IMR-90 (cell line): ENCODE data around the gene ATG10. TPM values are rescaled to one million over a fixed set of nuclear protein-coding genes. Genes with fewer than 3 reads are reported as not detected.

Experiments
- ATAC-seq: fragments of 200-7000 bp; cut with Tn5 transposase; 2 replicates; pipeline ENCODE4 v1.9.1; 2020; ENCODE audit warnings: low read depth, mild to moderate bottlenecking, moderate library complexity
- BruUV-seq: library from RNA; stranded (reverse); fragments of 400-500 nt; replicated peaks from 2 replicates; lab custom pipeline; 2021; lab: Mats Ljungman, UMichigan
- CTCF ChIA-PET: fragments of 300-600 bp; formaldehyde crosslinking; extraction: SDS; loops from one replicate; lab custom pipeline; 2021; ENCODE audit warnings: antibody characterized with exemption; lab: Yijun Ruan, JAX
- POLR2A ChIA-PET: fragments of 300-600 bp; sonication (Branson Sonifier 250); formaldehyde crosslinking; loops from one replicate; lab custom pipeline; 2022; ENCODE audit warnings: antibody characterized with exemption; ENCODE audit not compliant: unreplicated experiment; lab: Charles Lee
- DNase-seq: peaks from one replicate; pipeline ENCODE4 v3.0.0; 2013
- H2AFZ ChIP-seq: replicated peaks from 2 replicates; pipeline ENCODE3; 2013; ENCODE audit warnings: low read length, mild to moderate bottlenecking; ENCODE audit not compliant: poor library complexity
- H2AK5ac ChIP-seq: 2 replicates; pipeline ENCODE4 v1.6.1; 2013; ENCODE audit warnings: low read depth, low read length, inconsistent platforms
- H2AK9ac ChIP-seq: replicated peaks from 2 replicates; pipeline ENCODE3; 2013; ENCODE audit warnings: mild to moderate bottlenecking, low read depth, low read length, moderate library complexity; ENCODE audit not compliant: poor library complexity
- H2BK120ac ChIP-seq: 2 replicates; pipeline ENCODE4 v1.6.1; 2013; ENCODE audit warnings: low read depth, low read length, inconsistent platforms
- H2BK15ac ChIP-seq: 3 replicates; pipeline ENCODE4 v1.6.1; 2013; ENCODE audit warnings: low read depth, low read length, inconsistent platforms
- H2BK20ac ChIP-seq: 2 replicates; pipeline ENCODE4 v1.6.1; 2013; ENCODE audit warnings: low read depth, mild to moderate bottlenecking, inconsistent platforms, low read length, moderate library complexity
- H2BK5ac ChIP-seq: 2 replicates; pipeline ENCODE4 v1.6.1; 2013; ENCODE audit warnings: mild to moderate bottlenecking, low read depth, low read length, inconsistent platforms; ENCODE audit not compliant: poor library complexity, severe bottlenecking
- H3K14ac ChIP-seq: replicated peaks from 2 replicates; pipeline ENCODE4 v1.6.1; 2013; ENCODE audit warnings: low read depth, low read length, inconsistent platforms
- H3K18ac ChIP-seq: 2 replicates; pipeline ENCODE4 v1.6.1; 2013; ENCODE audit warnings: low read depth, low read length, control low read depth
- H3K23ac ChIP-seq: 2 replicates; pipeline ENCODE4 v1.6.1; 2013; ENCODE audit warnings: low read depth, low read length, inconsistent platforms
- H3K27ac ChIP-seq: 2 replicates; pipeline ENCODE4 v1.5.1; 2013; ENCODE audit warnings: mild to moderate bottlenecking, control low read depth, low read length; ENCODE audit not compliant: insufficient read depth
- H3K27me3 ChIP-seq: 2 replicates; pipeline ENCODE4 v1.6.1; 2013; ENCODE audit warnings: low read length; ENCODE audit not compliant: control insufficient read depth, insufficient read depth
- H3K36me3 ChIP-seq: 2 replicates; pipeline ENCODE4 v1.6.1; 2013; ENCODE audit warnings: low read length, mixed read lengths; ENCODE audit not compliant: control insufficient read depth, insufficient read depth
- H3K4ac ChIP-seq: 2 replicates; pipeline ENCODE4 v1.6.1; 2013; ENCODE audit warnings: low read depth, low read length, inconsistent platforms
- H3K4me1 ChIP-seq: 2 replicates; pipeline ENCODE4 v1.6.1; 2013; ENCODE audit warnings: low read length, mixed read lengths; ENCODE audit not compliant: control insufficient read depth, insufficient read depth
- H3K4me2 ChIP-seq: 2 replicates; pipeline ENCODE4 v1.6.1; 2013; ENCODE audit warnings: low read depth, mild to moderate bottlenecking, control low read depth, low read length, moderate library complexity
- H3K4me3 ChIP-seq: 2 replicates; pipeline ENCODE4 v1.5.1; 2013; ENCODE audit warnings: low read depth, mild to moderate bottlenecking, control low read depth, low read length, moderate library complexity; ENCODE audit not compliant: insufficient read depth
- H3K56ac ChIP-seq: 2 replicates; pipeline ENCODE4 v1.6.1; 2013; ENCODE audit warnings: low read length, inconsistent platforms; ENCODE audit not compliant: insufficient read depth; ENCODE audit errors: extremely low read depth
- H3K79me1 ChIP-seq, 2 experiments: 2 replicates each; pipeline ENCODE4 v1.6.1; 2013; ENCODE audit warnings: low read length in 2 of 2, inconsistent platforms in 1 of 2, low read depth in 1 of 2
- H3K9ac ChIP-seq: 2 replicates; pipeline ENCODE4 v1.6.1; 2013; ENCODE audit warnings: low read depth, low read length, control low read depth
- H3K9me1 ChIP-seq: 2 replicates; pipeline ENCODE4 v1.6.1; 2013; ENCODE audit warnings: low read length, inconsistent platforms; ENCODE audit not compliant: insufficient read depth
- H3K9me3 ChIP-seq: 2 replicates; pipeline ENCODE4 v1.6.1; 2013; ENCODE audit warnings: low read length; ENCODE audit not compliant: control insufficient read depth, insufficient read depth
- H4K20me1 ChIP-seq: 2 replicates; pipeline ENCODE4 v1.6.1; 2013; ENCODE audit warnings: low read length, inconsistent platforms; ENCODE audit not compliant: insufficient read depth
- H4K5ac ChIP-seq: 2 replicates; pipeline ENCODE4 v1.6.1; 2013; ENCODE audit warnings: mild to moderate bottlenecking, low read depth, low read length, control low read depth
- H4K8ac ChIP-seq, 2 experiments: 2 replicates each; pipeline ENCODE4 v1.6.1; 2013; ENCODE audit warnings: low read depth in 2 of 2, low read length in 2 of 2, control low read depth in 1 of 2, inconsistent platforms in 1 of 2
- H4K91ac ChIP-seq: 2 replicates; pipeline ENCODE4 v1.6.1; 2013; ENCODE audit warnings: low read depth, low read length, inconsistent platforms; ENCODE audit not compliant: insufficient read depth
- BHLHE40 ChIP-seq: fragments of 150-350 bp; IDR thresholded peaks from 2 replicates; pipeline ENCODE4 v1.6.1; 2016; ENCODE audit warnings: mild to moderate bottlenecking, low read depth, low read length
- CEBPB ChIP-seq: IDR thresholded peaks from 2 replicates; pipeline ENCODE4 v1.6.1; 2012; ENCODE audit warnings: low read depth, low read length, improper control_type of control experiment
- CHD1 ChIP-seq: IDR thresholded peaks from 2 replicates; pipeline ENCODE4 v1.6.1; 2012; ENCODE audit warnings: low read depth, low read length, improper control_type of control experiment
- CTCF ChIP-seq: conservative IDR thresholded peaks from 2 replicates; pipeline ENCODE4 v1.5.1; 2012; ENCODE audit warnings: mild to moderate bottlenecking, low read depth, low read length, improper control_type of control experiment
- FOS ChIP-seq: fragments of 150-350 bp; IDR thresholded peaks from 2 replicates; pipeline ENCODE4 v1.6.1; 2016; ENCODE audit warnings: low read depth, low read length
- MAFK ChIP-seq: IDR thresholded peaks from 2 replicates; pipeline ENCODE4 v1.6.1; 2012; ENCODE audit warnings: low read depth, low read length, improper control_type of control experiment
- MAZ ChIP-seq: IDR thresholded peaks from 2 replicates; pipeline ENCODE4 v1.6.1; 2012; ENCODE audit warnings: low read depth, mild to moderate bottlenecking, low read length, improper control_type of control experiment, moderate library complexity, borderline replicate concordance
- MXI1 ChIP-seq: IDR thresholded peaks from 2 replicates; pipeline ENCODE4 v1.6.1; 2012; ENCODE audit warnings: low read depth, mild to moderate bottlenecking, low read length, moderate library complexity, borderline replicate concordance
- NFE2L2 ChIP-seq: fragments of 150-350 bp; IDR thresholded peaks from 2 replicates; pipeline ENCODE4 v1.6.1; 2016; ENCODE audit warnings: low read depth, mild to moderate bottlenecking, low read length
- POLR2A ChIP-seq: IDR thresholded peaks from 2 replicates; pipeline ENCODE4 v1.6.1; 2012; ENCODE audit warnings: mild to moderate bottlenecking, low read depth, low read length
- RAD21 ChIP-seq: IDR thresholded peaks from 2 replicates; pipeline ENCODE4 v1.6.1; 2012; ENCODE audit warnings: low read length, improper control_type of control experiment
- RCOR1 ChIP-seq: IDR thresholded peaks from 2 replicates; pipeline ENCODE4 v1.6.1; 2012; ENCODE audit warnings: mild to moderate bottlenecking, low read length, improper control_type of control experiment; ENCODE audit not compliant: insufficient replicate concordance
- RFX5 ChIP-seq: IDR thresholded peaks from 2 replicates; pipeline ENCODE4 v1.8.0; 2012; ENCODE audit warnings: low read depth, mild to moderate bottlenecking, low read length, moderate library complexity
- SMC3 ChIP-seq: fragments of 150-350 bp; IDR thresholded peaks from 2 replicates; pipeline ENCODE4 v1.6.1; 2016; ENCODE audit warnings: low read depth, mild to moderate bottlenecking, antibody characterized with exemption, low read length, moderate library complexity
- WGBS, 2 experiments: methylation state at CpG; one replicate each; pipeline versions ENCODE4 v1.1.5 to v1.1.7; 2013; ENCODE audit warnings: missing lambda C conversion rate in 2 of 2; ENCODE audit not compliant: insufficient read length in 1 of 2; ENCODE audit errors: extremely low coverage in 2 of 2; 5-methylcytosine and 5-hydroxymethylcytosine counted together
- dilution Hi-C: fragments of 300-500 bp; cut with HindIII; formaldehyde crosslinking; loops from one replicate; pipeline ENCODE4 v1.14.3; 2018; ENCODE audit warnings: low sequenced_read_pairs; ENCODE audit not compliant: unreplicated experiment
- in situ Hi-C: fragments of 300-500 bp; cut with MboI; formaldehyde crosslinking; loops from 3 replicates; pipeline ENCODE4 v1.14.3; 2019; ENCODE audit warnings: low sequenced_read_pairs, inconsistent platforms, mixed read lengths
- intact Hi-C: fragments of 100-400 bp; cut with micrococcal nuclease; formaldehyde crosslinking; loops from 2 replicates; pipeline ENCODE4 v1.10.0; 2022
- polyA plus RNA-seq, 3 experiments: library from polyadenylated mRNA; depleted of rRNA; stranded (reverse); fragments of >200 nt; gene quantifications; 2 replicates each; pipeline ENCODE4 v1.2.3, GENCODE V29; 2012; ENCODE audit warnings: low replicate concordance in 1 of 3
- total RNA-seq: library from RNA; depleted of rRNA; stranded (reverse); fragments of >200 nt; gene quantifications from 2 replicates; pipeline ENCODE4 v1.2.3, GENCODE V29; 2012
- TF ChIP-seq, protein P1 (sequence below): fragments of 150-350 bp; IDR thresholded peaks from 2 replicates; pipeline ENCODE4 v1.6.1; 2016; ENCODE audit warnings: low read depth, mild to moderate bottlenecking, low read length, moderate library complexity, borderline replicate concordance
- TF ChIP-seq, protein P2 (sequence below): fragments of 150-350 bp; IDR thresholded peaks from 2 replicates; pipeline ENCODE4 v1.6.1; 2017; ENCODE audit warnings: mild to moderate bottlenecking, antibody characterized with exemption, low read length, low read depth

The ATG10 gene
- total and polyA plus RNA-seq, 2 of the 4 experiments (the other 2 are of a cell fraction), result 3.4 to 8.1 TPM

DNA sequence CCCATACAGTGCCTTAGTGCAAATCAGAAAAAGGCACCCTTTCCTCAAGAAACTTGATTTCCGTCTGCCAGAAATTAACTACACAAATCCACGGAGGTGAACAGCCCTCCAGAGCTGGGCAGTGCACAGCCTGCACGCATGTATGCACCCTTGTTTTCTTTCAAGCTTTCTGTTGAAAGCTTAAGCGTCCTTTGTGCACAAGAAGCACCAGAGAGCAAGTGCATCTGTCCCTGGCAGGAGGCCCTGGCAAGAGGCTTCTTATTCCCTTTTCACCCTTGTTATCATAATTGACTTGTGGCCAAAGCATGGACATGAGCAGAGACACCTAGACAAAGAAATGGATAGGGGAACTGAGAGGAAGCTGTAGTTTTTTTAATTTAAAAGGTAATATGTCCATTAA is 47.4 kb upstream of the ATG10 start:
- H3K27ac ChIP-seq, result no peak overlapping the region
- dilution Hi-C loops, result no loop called here
- no peak overlapping the region for H3K18ac ChIP-seq
- no peak overlapping the region for H4K91ac ChIP-seq
- no peaks in the 10 kb centered on the region for H4K20me1 ChIP-seq
- H3K23ac ChIP-seq, result no peak overlapping the region
- intact Hi-C loops, result no loop called here
- H3K36me3 ChIP-seq, result no peaks in the 10 kb centered on the region
- H3K4me2 ChIP-seq, result no peak overlapping the region
- DNase-seq, result no peak
- H3K9me3 ChIP-seq, result no peaks in the 10 kb centered on the region
- no peak for TF ChIP-seq CTCF
- no peak for TF ChIP-seq RAD21
- no peak for TF ChIP-seq SMC3
- TF ChIP-seq, protein P1, sequence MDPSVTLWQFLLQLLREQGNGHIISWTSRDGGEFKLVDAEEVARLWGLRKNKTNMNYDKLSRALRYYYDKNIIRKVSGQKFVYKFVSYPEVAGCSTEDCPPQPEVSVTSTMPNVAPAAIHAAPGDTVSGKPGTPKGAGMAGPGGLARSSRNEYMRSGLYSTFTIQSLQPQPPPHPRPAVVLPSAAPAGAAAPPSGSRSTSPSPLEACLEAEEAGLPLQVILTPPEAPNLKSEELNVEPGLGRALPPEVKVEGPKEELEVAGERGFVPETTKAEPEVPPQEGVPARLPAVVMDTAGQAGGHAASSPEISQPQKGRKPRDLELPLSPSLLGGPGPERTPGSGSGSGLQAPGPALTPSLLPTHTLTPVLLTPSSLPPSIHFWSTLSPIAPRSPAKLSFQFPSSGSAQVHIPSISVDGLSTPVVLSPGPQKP, result no peak
- no peak for TF ChIP-seq MAFK
- TF ChIP-seq POLR2A, result no peak
- TF ChIP-seq NFE2L2, result no peak
- TF ChIP-seq RCOR1, result no peak
- TF ChIP-seq, protein P2, sequence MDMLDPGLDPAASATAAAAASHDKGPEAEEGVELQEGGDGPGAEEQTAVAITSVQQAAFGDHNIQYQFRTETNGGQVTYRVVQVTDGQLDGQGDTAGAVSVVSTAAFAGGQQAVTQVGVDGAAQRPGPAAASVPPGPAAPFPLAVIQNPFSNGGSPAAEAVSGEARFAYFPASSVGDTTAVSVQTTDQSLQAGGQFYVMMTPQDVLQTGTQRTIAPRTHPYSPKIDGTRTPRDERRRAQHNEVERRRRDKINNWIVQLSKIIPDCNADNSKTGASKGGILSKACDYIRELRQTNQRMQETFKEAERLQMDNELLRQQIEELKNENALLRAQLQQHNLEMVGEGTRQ, result no peak
- TF ChIP-seq CHD1, result no peak
- TF ChIP-seq MXI1, result no peak
- no peak for TF ChIP-seq RFX5
- no peak for TF ChIP-seq BHLHE40
- TF ChIP-seq FOS, result no peak
- no peak for TF ChIP-seq MAZ
- no peak for TF ChIP-seq CEBPB
- H3K56ac ChIP-seq, result no peak overlapping the region
- no TSS peak for BruUV-seq
- H3K27me3 ChIP-seq, result peaks cover 10% of the 10 kb centered on the region
- H3K14ac ChIP-seq, result no peak overlapping the region
- no peak overlapping the region for H2BK20ac ChIP-seq
- H2AK9ac ChIP-seq, result no peak overlapping the region
- no peak overlapping the region for H3K4me3 ChIP-seq
- CTCF ChIA-PET, result interaction anchor here (0.6 kb wide), 1 partner anchor 239 kb away, joined by 3 read pairs; no protein-coding TSS in a partner anchor
- H2BK120ac ChIP-seq, result no peak overlapping the region
- no peak overlapping the region for H3K4ac ChIP-seq
- in situ Hi-C loops, result no loop called here
- H2BK5ac ChIP-seq, result no peak overlapping the region
- no peak overlapping the region for H2BK15ac ChIP-seq
- no peak overlapping the region for H3K9ac ChIP-seq
- POLR2A ChIA-PET, result no interaction called here
- no peaks in the 10 kb centered on the region for H3K4me1 ChIP-seq
- 61% methylated on average over 3 of the region's 4 CpGs; no CpG with 5 or more reads in 1 of the 2 experiments for WGBS, 2 experiments
- no peak overlapping the region for H4K5ac ChIP-seq
- ATAC-seq, result no peak
- H2AFZ ChIP-seq, result no peak overlapping the region
- no peaks in the 10 kb centered on the region for H3K9me1 ChIP-seq
- no peak overlapping the region for H2AK5ac ChIP-seq
- H3K79me1 ChIP-seq, result no peaks in the 10 kb centered on the region
- H4K8ac ChIP-seq, result no peak overlapping the region
